GM21367 (cell line): Measurements from ENCODE around the gene GPATCH3.
"Not testable (repeated sequence)": the region's sequence is repeated elsewhere in the genome, so short reads cannot be mapped to it uniquely, and the experiment has no call there.

Source experiments
- ATAC-seq: cut with Tn5 transposase; IDR thresholded peaks from one replicate; pipeline ENCODE4 v1.9.1; 2021; ENCODE audit not compliant: unreplicated experiment

GPATCH3 gene

GRCh38 chr1:26848941-26849774, 51.1 kb downstream of the GPATCH3 start:
- ATAC-seq, result no peak

- ATAC-seq, result no peak
Observed at GRCh38 chr1:26848499-26848898, 51.8 kb downstream of the GPATCH3 start.

DNA sequence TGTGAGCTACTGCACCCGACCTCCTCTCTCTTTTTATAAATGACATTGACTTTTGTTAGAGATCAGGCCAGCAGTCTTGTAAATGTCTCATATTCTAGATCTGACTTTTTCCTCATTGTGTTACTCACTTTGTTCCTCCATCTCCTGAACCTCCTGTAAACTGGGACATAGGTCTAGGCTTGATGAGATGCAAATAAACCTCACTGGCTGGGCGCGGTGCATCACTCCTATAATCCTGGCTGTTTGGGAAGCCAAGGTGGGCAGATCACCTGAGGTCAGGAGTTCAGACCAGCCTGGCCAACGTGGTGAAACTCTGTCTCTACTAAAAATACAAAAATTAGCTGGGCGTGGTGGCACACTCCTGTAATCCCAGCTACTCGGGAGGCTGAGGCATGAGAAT, 52.4 kb downstream of the GPATCH3 start:
- not testable (repeated sequence) for ATAC-seq

GRCh38 chr1:26844424-26845196, 55.7 kb downstream of the GPATCH3 start:
- ATAC-seq, result no peak
